CD4-positive, alpha-beta T cell treated with Interleukin-10 for 1 hour (primary cell): ENCODE data around the gene CCDC182.
A peak's percentile ranks its signal among the peaks of the same experiment; 100 is the strongest.

ENCODE experiments used
- DNase-seq: peaks from one replicate; pipeline ENCODE4 v3.0.0-alpha.2; 2020

The CCDC182 gene

GRCh38 chr17:57726213-57726790, 18.8 kb downstream of the CCDC182 start:
- no peak for DNase-seq

DNA sequence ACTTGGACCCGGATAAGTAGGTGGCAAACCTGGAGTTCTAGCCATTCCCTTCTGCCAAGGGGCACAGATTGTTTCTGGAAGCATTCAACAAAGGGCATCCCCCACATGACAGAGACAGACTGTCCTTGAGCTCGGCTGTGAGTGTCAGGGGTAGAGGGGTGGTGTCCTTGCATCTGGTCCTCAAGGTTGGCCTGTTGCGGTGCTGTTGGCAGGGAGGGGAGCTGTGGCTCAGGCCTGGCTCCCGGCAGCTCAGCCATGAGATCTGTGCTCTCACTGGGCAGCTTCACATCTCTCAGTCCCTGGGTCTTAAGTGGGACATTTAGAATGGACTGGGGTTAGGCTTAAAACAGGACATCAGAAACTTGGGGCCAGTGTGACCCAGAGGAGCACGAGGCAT, 20.4 kb downstream of the CCDC182 start:
- no peak for DNase-seq

DNA sequence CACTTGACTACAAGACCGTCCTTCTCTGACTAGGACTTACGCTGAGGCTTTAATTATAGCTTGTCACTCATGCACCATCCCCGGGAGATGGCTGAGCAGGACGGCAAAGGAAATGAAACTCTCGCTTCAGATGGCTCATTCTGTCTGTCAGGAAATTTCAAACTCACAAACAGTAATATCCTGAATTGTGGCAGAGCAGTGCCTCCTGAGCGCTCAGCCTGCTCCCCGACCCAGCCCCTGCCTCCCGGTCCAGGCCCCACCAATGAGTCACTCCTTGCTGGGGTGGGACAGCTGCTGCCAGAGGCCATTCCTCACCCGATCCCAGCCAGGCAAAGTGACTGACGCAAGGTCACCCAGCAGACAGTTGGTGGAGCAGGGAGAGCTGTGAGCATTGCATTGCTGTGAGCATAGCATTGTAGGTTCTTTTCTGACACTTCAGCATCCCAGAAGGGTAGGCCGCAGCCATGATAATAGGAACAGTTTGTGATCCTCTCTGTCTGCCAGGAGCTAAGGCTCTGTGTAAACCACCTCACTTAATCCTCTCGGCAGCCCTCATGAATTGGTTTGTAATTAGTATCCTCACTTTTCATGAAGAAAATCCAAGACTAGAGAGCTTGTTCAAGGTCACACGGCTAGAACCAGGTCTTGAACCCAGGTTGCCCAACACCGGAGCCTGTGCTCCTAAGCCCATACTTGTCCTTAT, 20.9 kb downstream of the CCDC182 start:
- no peak for DNase-seq

DNA sequence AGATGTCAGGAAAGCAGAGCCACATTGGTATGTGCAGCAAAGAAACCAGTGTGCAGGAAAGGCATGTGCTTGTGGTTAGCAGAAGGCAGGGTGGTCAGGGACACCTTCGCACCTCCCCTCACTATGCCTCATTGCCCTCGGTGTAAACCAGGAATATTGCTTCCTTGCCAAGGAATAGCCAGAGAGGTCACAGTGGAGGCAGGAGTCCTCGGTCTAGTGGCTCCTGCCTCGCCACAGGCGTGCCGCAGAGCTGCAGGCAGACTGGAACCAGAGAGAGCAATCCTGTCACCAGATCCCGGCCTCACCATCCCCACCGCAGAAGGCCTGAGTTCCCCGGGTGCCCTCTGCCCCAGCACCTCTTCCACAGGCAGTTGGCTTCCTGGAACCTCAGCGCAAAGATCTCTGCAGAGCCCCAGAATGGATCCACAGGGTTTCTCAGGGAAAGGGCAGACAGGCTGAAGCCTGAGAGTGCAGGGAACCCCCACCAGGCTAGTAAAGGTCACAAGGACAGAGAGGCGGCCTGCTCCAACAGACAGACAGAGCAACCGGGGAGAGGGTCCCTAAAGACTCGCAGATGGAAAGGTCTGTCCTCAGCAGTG, 21.6 kb downstream of the CCDC182 start:
- DNase-seq: no peak

DNA sequence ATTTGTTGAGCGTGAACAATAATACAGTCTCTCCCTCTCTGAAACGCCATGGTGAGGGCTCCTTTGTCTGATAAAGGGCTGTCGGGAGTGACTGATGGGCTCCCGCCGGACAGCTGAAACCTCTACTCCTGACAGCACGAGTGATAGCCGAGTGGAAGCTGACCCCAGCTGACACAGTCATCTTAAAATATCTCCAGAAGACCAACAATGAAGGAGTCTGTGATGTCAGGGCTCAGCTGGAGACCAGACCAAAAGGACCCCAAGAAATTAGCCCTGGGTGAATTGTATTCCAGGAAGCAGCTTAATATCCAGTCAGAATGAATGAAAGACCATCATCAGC, 22.4 kb downstream of the CCDC182 start:
- no peak for DNase-seq

GRCh38 chr17:57721967-57722703, 23.0 kb downstream of the CCDC182 start:
- no peak for DNase-seq

DNA sequence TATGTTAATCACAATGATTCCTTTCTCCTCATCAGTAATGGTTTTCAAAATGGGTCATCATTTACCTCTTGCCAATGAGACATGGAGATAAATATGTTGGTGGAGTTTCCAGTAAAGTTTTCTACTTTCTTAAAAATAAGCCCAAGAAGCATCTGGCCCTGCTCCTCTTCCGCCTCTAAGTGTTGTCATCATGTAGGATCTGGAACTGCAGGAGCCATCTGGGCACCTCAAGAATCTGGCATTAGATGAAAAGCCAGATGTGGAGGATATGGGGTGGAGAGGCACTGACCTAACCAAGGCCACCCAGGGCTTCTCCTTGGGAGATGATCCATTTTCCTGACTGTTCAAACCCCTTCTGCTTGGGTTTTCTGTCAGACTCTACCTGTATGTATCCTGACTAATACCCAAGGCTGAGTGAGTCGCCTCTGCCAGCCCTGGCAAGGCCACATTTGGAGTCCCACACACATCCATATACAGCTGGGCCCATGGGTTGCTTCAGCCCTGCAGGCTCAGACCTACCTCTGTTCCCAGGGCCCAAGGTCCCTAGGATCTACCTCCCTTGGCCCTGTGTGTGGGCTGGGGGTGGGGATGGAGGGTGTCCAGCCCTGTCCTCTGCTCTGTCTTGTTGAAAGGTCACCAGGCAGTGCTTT, 24.6 kb downstream of the CCDC182 start:
- DNase-seq: no peak

DNA sequence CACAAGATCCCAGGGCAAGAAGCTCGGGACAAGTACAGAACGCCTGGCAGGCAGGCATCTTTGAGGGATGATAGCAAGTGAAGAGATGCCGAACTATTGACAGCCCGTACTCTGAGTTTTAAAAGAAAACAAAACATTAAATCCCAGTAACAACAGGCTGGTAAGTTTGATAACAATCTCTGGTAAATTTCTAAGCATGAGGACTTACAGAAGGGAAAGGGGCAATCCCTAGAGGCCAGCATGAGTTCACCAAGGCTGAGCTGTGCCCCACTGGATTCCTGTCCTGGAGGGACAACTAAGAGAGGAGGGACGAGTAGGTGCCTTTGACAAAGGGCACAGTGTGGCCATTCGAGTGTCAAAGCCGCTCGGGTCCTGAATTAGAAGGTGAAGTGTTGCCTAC, 26.2 kb downstream of the CCDC182 start:
- no peak for DNase-seq

GRCh38 chr17:57715981-57716380, 29.1 kb downstream of the CCDC182 start:
- no peak for DNase-seq

DNA sequence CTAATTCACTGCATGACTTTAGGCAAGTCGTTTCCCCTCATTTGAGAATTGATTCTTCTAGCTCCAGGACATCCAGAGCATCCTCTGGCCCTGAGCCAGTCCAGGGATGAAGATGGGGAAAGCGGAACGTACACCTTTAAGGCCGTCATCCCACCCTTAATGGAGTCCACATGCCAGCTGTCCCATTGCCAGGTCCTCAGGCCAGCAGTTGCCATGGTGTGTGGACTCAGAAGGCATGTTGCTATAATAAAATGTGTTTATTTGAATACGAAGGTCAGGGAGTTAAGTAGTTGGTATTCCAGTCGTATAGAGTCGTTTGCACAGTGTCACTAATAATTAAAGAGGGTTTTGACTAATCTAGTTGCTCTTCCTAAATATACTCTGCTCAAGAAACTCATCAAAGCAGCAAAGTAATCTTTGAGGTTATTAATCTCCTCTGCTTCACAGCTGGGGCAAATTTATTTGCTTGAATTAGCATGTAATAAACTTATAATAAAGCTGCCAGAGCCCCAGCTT, 30.4 kb downstream of the CCDC182 start:
- DNase-seq: no peak

DNA sequence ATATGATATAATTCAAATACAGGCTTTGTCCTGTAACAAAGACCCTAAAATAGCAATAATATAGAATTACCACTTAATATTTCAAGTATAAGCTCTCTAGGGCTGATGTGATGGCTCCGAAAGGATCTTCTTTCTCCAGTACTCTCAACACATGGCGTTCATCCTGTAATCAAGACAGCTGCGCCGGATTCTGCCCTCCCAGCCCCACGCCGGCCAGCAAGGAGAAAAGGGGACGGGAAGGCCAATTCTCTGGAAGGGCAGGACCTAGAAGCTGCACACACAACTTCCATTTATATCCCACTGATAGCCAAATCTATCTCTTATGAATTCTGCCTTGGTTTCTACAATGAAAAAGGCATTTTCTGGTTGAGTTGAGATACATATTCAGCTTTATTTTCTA, 32.0 kb downstream of the CCDC182 start:
- DNase-seq: no peak

DNA sequence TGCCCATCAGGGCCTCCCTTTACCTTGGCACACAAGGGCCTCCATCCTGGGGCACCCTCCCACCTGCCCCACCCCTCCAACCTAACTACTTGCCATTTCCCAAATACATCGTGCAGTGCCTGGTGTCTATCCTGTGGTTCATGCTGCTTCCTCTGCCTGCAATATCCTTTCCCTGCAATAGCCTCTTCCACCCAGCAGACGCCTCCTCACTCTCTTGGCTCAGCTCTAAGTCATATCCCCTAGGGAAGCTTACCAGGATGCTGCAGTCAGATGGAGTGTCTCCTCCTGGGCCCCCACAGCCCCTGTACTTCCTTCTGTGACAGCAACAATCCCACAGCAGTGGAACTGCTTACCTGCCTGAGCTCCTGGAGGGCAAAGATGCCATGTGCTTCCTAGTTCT, 36.7 kb downstream of the CCDC182 start:
- DNase-seq: no peak

DNA sequence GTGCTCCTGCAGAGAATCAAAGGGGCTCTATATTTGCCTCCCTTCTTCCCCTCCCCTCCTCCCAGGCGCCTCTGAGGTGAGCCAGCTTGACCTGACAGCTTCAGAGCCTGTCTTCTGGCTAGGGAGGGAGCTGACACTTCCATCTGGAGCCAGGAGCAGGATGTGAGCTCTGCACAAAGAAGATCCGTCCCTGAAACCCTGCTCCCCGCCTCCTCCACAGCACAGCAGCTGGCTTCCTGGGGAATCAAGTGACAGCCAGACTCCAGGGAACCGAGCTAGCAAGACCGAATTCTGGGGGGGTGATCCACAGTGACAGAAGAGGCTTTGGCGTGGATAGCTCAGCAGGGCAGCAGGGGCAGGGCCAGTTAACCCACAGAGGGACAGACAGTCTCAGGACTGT, 37.2 kb downstream of the CCDC182 start:
- DNase-seq: no peak

GRCh38 chr17:57706761-57707160, 38.3 kb downstream of the CCDC182 start:
- no peak for DNase-seq

DNA sequence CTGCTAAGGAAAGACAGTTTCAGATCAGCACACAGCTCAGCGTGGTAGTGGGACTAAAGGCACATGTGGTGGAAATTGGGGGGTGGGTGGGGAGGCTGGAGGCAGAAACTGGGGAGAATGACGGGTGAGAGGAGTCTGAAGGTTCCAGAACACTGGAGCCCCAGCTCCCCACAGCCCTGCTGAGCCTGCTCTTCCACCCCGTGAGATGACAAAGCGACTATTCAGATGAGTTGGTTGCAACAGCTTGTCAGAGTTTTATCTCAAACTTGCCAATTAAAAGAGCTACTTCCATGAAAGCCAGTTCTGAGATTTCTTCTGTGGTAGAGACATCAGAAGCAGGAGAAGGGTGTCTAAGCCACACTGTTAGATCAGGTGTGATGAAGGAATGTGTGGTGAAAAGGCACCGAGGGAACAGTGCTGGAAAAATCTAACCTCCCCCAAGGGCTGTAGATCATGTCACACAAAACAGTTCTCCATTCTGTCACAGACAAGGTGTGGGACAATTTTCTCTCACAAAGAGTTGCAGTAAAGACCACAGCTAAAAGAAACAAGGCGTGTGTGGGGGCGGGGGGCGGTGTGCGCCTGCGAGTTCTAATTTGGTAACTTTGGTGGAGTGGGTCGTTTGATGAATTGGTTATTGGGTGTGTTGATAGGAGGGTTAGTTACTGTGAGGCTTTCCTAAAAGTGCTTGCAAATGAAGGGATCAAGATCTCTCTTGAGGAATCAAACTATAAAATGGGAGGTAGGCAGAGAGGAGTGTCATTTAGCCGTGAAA, 39.0 kb downstream of the CCDC182 start:
- no peak for DNase-seq

DNA sequence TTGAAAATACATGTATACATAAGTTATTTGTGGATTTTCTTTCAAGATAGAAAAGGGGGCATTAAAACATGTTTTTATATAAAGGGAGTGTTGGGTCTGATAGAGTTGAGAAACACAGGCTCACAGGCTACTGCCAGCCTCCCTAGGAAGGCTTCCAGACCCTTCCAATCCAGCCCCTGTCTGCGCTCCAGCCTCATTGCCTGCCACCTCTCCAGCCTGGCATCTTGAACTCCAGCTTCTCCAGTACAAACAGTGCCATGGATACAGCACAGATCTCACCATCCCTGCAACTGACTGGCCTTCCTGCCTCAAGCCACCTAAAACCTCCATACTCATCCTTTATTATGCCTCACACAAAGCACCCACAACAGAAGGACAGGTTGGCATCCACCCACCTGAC, 40.7 kb downstream of the CCDC182 start:
- no peak for DNase-seq

- DNase-seq: no peak
These were observed 41.8 kb downstream of the CCDC182 start for GRCh38 chr17:57703273-57703672.

DNA sequence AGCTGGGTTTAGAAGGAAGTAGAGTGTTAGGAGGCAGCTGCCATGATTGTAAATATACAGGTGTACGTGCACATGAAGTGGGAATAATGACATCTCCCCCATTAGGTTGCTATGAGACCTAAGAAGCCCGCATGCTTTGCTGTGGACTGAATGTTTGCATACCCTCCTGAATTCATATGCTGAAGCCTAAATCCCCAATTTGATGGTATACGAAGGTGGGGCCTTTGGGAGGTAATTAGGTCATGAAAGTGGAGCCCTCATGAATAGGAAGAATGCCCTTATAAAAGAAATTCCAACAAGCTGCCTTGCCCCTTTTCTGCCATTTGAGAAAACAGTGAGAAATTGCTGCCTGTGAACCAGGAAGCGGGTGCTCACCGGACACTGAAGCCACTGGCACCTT, 44.0 kb downstream of the CCDC182 start:
- no peak for DNase-seq

- no peak for DNase-seq
These were observed 45.3 kb downstream of the CCDC182 start for GRCh38 chr17:57699751-57700219.

GRCh38 chr17:57697891-57698711, 47.0 kb downstream of the CCDC182 start:
- peak; percentile 13 for DNase-seq

DNA sequence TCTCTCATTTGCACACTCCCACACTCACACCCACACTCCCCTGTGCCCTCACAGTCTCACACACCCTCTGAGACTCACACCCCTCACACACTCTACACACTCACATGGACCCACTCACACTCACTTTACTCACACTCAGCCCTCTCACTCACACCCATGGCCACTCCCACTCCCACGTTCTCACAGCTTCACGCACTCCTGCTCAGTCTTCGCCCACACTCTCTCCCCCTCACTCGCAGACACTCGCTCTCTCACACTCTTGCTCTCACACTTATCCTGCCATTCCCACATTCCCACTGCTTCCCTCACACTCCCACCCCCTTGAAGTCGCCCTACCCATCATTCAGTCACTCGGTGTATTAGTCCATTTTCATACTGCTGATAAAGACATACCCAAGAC, 47.9 kb downstream of the CCDC182 start:
- no peak for DNase-seq
